HepG2 (cell line): Measurements from ENCODE around the gene DNAJC7.

Source experiments
- CCAR2 ChIP-seq: fragments of 200-400 bp; formaldehyde crosslinking; optimal IDR thresholded peaks from 2 replicates; pipeline ENCODE3; 2018; ENCODE audit warnings: low read depth, mild to moderate bottlenecking, low read length, moderate library complexity
- CTCF ChIP-seq: sonication (generic); formaldehyde crosslinking; IDR thresholded peaks from 2 replicates; pipeline ENCODE4 v1.5.0; 2020; ENCODE audit warnings: mild to moderate bottlenecking, missing genetic modification reagents, moderate library complexity
- EZH2 ChIP-seq: conservative IDR thresholded peaks from 2 replicates; pipeline ENCODE4 v1.6.1; 2012; ENCODE audit warnings: mild to moderate bottlenecking, low read depth, low read length, moderate library complexity
- IKZF5 ChIP-seq: IDR thresholded peaks from 2 replicates; pipeline ENCODE4 v1.6.1; 2018; ENCODE audit warnings: missing genetic modification reagents, mild to moderate bottlenecking, missing compliant biosample characterization
- MAZ ChIP-seq, 2 experiments: sonication (generic) in 1 of 2; formaldehyde crosslinking in 1 of 2; IDR thresholded peaks; 2 replicates each; pipeline versions ENCODE4 v1.5.0 to v1.6.1; 2012 to 2020; ENCODE audit warnings: low read depth in 2 of 2, mild to moderate bottlenecking in 2 of 2, borderline replicate concordance in 1 of 2, improper control_type of control experiment in 1 of 2, low read length in 1 of 2, missing genetic modification reagents in 1 of 2, moderate library complexity in 1 of 2
- NFE2L1 ChIP-seq: sonication (generic); formaldehyde crosslinking; IDR thresholded peaks from 2 replicates; pipeline ENCODE4 v1.4.0; 2020; ENCODE audit warnings: missing genetic modification reagents, mild to moderate bottlenecking, borderline replicate concordance
- POLR2AphosphoS2 ChIP-seq: IDR thresholded peaks from 2 replicates; pipeline ENCODE4 v1.6.1; 2011; ENCODE audit warnings: low read depth, low read length, improper control_type of control experiment
- SIN3A ChIP-seq: IDR thresholded peaks from 2 replicates; pipeline ENCODE4 v1.6.1; 2011; ENCODE audit warnings: low read depth, mild to moderate bottlenecking, control low read depth, low read length, borderline replicate concordance
- SP4 ChIP-seq: sonication (generic); formaldehyde crosslinking; IDR thresholded peaks from 2 replicates; pipeline ENCODE4 v1.8.1; 2023; ENCODE audit warnings: mild to moderate bottlenecking, missing genetic modification reagents
- SPEN ChIP-seq: sonication (generic); formaldehyde crosslinking; IDR thresholded peaks from 2 replicates; pipeline ENCODE4 v1.5.1; 2020; ENCODE audit warnings: low read depth, mild to moderate bottlenecking, missing genetic modification reagents
- ZBTB38 ChIP-seq: sonication (generic); formaldehyde crosslinking; IDR thresholded peaks from 2 replicates; pipeline ENCODE4 v1.5.1; 2020; ENCODE audit warnings: mild to moderate bottlenecking, missing genetic modification reagents
- ZKSCAN8 ChIP-seq: IDR thresholded peaks from 2 replicates; pipeline ENCODE4 v1.6.1; 2016; ENCODE audit warnings: borderline replicate concordance, missing genetic modification reagents, missing compliant biosample characterization
- ZNF503 ChIP-seq: sonication (generic); formaldehyde crosslinking; IDR thresholded peaks from 2 replicates; pipeline ENCODE4 v1.4.0; 2020; ENCODE audit warnings: missing genetic modification reagents

GRCh38 chr17:41989702-41990419 lies 27.4 kb downstream of the DNAJC7 start:
- TF ChIP-seq EZH2 (no peak), NFE2L1 (CRISPR knock-in tag) (no peak), ZKSCAN8 (CRISPR knock-in tag) (no peak), IKZF5 (CRISPR knock-in tag) (peak; percentile 68; the same call in 1 of the 2 replicates), MAZ (IDR thresholded peaks at IDR 0.05; ENCODE audit: borderline replicate concordance, low read depth, low read length) (no peak), MAZ (CRISPR knock-in tag; IDR thresholded peaks at IDR 0.05; ENCODE audit: low read depth) (no peak), CTCF (peak; percentile 33), CCAR2 (peak; percentile 74), ZBTB38 (no peak), ZNF503 (CRISPR knock-in tag) (no peak), SP4 (CRISPR knock-in tag) (no peak), SIN3A (no peak), SPEN (CRISPR knock-in tag) (no peak), POLR2AphosphoS2 (no peak)
